GM23338 (cell line): Measurements from ENCODE around the gene TMEFF1. TPM values are rescaled to one million over a fixed set of nuclear protein-coding genes. Genes with fewer than 3 reads are reported as not detected.

Experiments
- ATAC-seq: fragments of 200-7000 bp; cut with Tn5 transposase; 3 replicates; pipeline ENCODE4 v1.9.1; 2020
- DNase-seq: peaks from one replicate; pipeline ENCODE4 v3.0.0-alpha.2; 2015; ENCODE audit warnings: low spot score
- H2AFZ ChIP-seq: fragments of 200-600 bp; sonication (generic); 2 replicates; pipeline ENCODE4 v1.8.0; 2016; ENCODE audit warnings: antibody characterized with exemption, mild to moderate bottlenecking, moderate library complexity
- H3F3A ChIP-seq: fragments of 200-600 bp; sonication (generic); replicated peaks from 2 replicates; pipeline ENCODE4 v1.8.0; 2017; ENCODE audit warnings: antibody characterized with exemption, mixed run types, low read depth
- H3K27ac ChIP-seq: fragments of 200-600 bp; sonication (generic); 2 replicates; pipeline ENCODE4 v1.6.1; 2016; ENCODE audit warnings: low read depth
- H3K27me3 ChIP-seq: fragments of 200-600 bp; sonication (generic); 2 replicates; pipeline ENCODE4 v1.8.0; 2016; ENCODE audit warnings: mild to moderate bottlenecking, mixed run types, moderate library complexity; ENCODE audit not compliant: insufficient read depth
- H3K36me3 ChIP-seq: fragments of 200-600 bp; sonication (generic); 2 replicates; pipeline ENCODE4 v1.8.0; 2016; ENCODE audit warnings: mild to moderate bottlenecking; ENCODE audit not compliant: insufficient read depth
- H3K4me1 ChIP-seq: fragments of 200-600 bp; sonication (generic); 2 replicates; pipeline ENCODE4 v1.8.0; 2016; ENCODE audit warnings: mild to moderate bottlenecking, moderate library complexity; ENCODE audit not compliant: insufficient read depth
- H3K4me2 ChIP-seq: fragments of 200-600 bp; sonication (generic); 2 replicates; pipeline ENCODE4 v1.7.1; 2017; ENCODE audit warnings: mixed run types
- H3K4me3 ChIP-seq: fragments of 200-600 bp; sonication (generic); 2 replicates; pipeline ENCODE4 v1.6.1; 2016; ENCODE audit warnings: mixed run types
- H3K79me2 ChIP-seq: fragments of 200-600 bp; sonication (generic); replicated peaks from 2 replicates; pipeline ENCODE4 v1.8.0; 2017; ENCODE audit warnings: mild to moderate bottlenecking; ENCODE audit not compliant: insufficient read depth
- H3K9me2 ChIP-seq: fragments of 200-600 bp; sonication (generic); 2 replicates; pipeline ENCODE4 v1.8.0; 2017; ENCODE audit not compliant: insufficient read depth
- H4K20me1 ChIP-seq: fragments of 200-600 bp; sonication (generic); replicated peaks from 2 replicates; pipeline ENCODE4 v1.8.0; 2017; ENCODE audit warnings: mild to moderate bottlenecking; ENCODE audit not compliant: insufficient read depth
- H3K27ac Mint-ChIP-seq: 2 replicates; pipeline ENCODE4 v1.8.0; 2020; ENCODE audit warnings: inconsistent platforms, mild to moderate bottlenecking, moderate library complexity, mixed read lengths
- H3K27me3 Mint-ChIP-seq: 3 replicates; pipeline ENCODE4 v1.8.0; 2022; ENCODE audit warnings: low read depth, mild to moderate bottlenecking, moderate library complexity, mixed read lengths, inconsistent platforms; ENCODE audit not compliant: insufficient read depth, poor library complexity
- H3K36me3 Mint-ChIP-seq: 3 replicates; pipeline ENCODE4 v1.8.0; 2021; ENCODE audit warnings: low read depth, mild to moderate bottlenecking, inconsistent platforms, moderate library complexity, mixed read lengths
- H3K4me1 Mint-ChIP-seq: 3 replicates; pipeline ENCODE4 v1.8.0; 2020; ENCODE audit warnings: mild to moderate bottlenecking, inconsistent platforms, mixed read lengths
- H3K4me3 Mint-ChIP-seq: 3 replicates; pipeline ENCODE4 v1.8.0; 2021; ENCODE audit warnings: moderate library complexity, mild to moderate bottlenecking, inconsistent platforms, mixed read lengths
- H3K9me3 Mint-ChIP-seq: 3 replicates; pipeline ENCODE4 v1.8.0; 2020; ENCODE audit warnings: moderate library complexity, mild to moderate bottlenecking, inconsistent platforms, mixed read lengths
- CREB1 ChIP-seq: fragments of 250-450 bp; sonication (Bioruptor Pico); IDR thresholded peaks from 2 replicates; pipeline ENCODE4 v1.5.0; 2020; ENCODE audit warnings: low read depth, mild to moderate bottlenecking, moderate library complexity
- CTCF ChIP-seq, 2 experiments: fragments of 200-600 bp in 1 of 2; sonication (generic) in 1 of 2; conservative IDR thresholded peaks; 2 replicates each; pipeline versions ENCODE4 v1.5.1 to v1.6.1; 2016 to 2017; ENCODE audit warnings: antibody characterized with exemption in 2 of 2, low read depth in 2 of 2, mild to moderate bottlenecking in 2 of 2, moderate library complexity in 1 of 2
- EZH2 ChIP-seq: fragments of 200-600 bp; sonication (generic); IDR thresholded peaks from one replicate; pipeline ENCODE4 v1.8.0; 2017; ENCODE audit warnings: antibody characterized with exemption, mild to moderate bottlenecking, low read depth; ENCODE audit not compliant: unreplicated experiment
- EZH2phosphoT487 ChIP-seq: fragments of 200-600 bp; sonication (generic); IDR thresholded peaks from one replicate; pipeline ENCODE4 v1.8.1; 2018; ENCODE audit warnings: antibody characterized with exemption; ENCODE audit not compliant: unreplicated experiment
- JUNB ChIP-seq: IDR thresholded peaks from one replicate; pipeline ENCODE4 v1.6.1; 2016; ENCODE audit warnings: antibody characterized with exemption; ENCODE audit not compliant: unreplicated experiment
- NANOG ChIP-seq: IDR thresholded peaks from 2 replicates; pipeline ENCODE4 v1.6.1; 2016; ENCODE audit warnings: antibody characterized with exemption, borderline replicate concordance
- POLR2AphosphoS5 ChIP-seq: IDR thresholded peaks from 2 replicates; pipeline ENCODE4 v1.6.1; 2016; ENCODE audit warnings: antibody characterized with exemption, low read depth
- REST ChIP-seq: IDR thresholded peaks from one replicate; pipeline ENCODE4 v1.6.1; 2018; ENCODE audit warnings: antibody characterized with exemption; ENCODE audit not compliant: unreplicated experiment
- STAT1 ChIP-seq: IDR thresholded peaks from one replicate; pipeline ENCODE4 v1.6.1; 2016; ENCODE audit warnings: antibody characterized with exemption; ENCODE audit not compliant: unreplicated experiment
- ZNF114 ChIP-seq: fragments of 250-450 bp; sonication (Bioruptor Pico); IDR thresholded peaks from 2 replicates; pipeline ENCODE4 v1.5.0; 2020; ENCODE audit warnings: mild to moderate bottlenecking, moderate library complexity
- ZNF331 ChIP-seq: fragments of 250-450 bp; sonication (Bioruptor Pico); IDR thresholded peaks from 2 replicates; pipeline ENCODE4 v1.5.0; 2020; ENCODE audit warnings: low read depth, mild to moderate bottlenecking, moderate library complexity
- polyA plus RNA-seq: library from polyadenylated mRNA; unstranded; fragments of >200 nt; fragmentation: Nextera tagmentation; extraction: Ambion mirVana; gene quantifications from 2 replicates; pipeline ENCODE4 v1.2.1, GENCODE V29; 2016
- total RNA-seq: library from RNA; depleted of rRNA; stranded (reverse); fragments of >200 nt; shearing (Covaris generic); gene quantifications from 2 replicates; pipeline ENCODE4 v1.2.3, GENCODE V29; 2014

The TMEFF1 gene
- total and polyA plus RNA-seq, 2 experiments from 2014 or later, result 6.6 to 85.2 TPM

GRCh38 chr9:100583014-100583802 lies 110.3 kb downstream of the TMEFF1 start:
- no peak overlapping the region for H3K27ac ChIP-seq
- Mint-ChIP-seq H3K27ac (no peak overlapping the region), H3K9me3 (no peaks in the 10 kb centered on the region), H3K36me3 (peaks cover 14% of the 10 kb centered on the region), H3K4me1 (no peaks in the 10 kb centered on the region), H3K27me3 (no peaks in the 10 kb centered on the region), H3K4me3 (no peak overlapping the region)
- no peak overlapping the region for H3K4me2 ChIP-seq
- ATAC-seq (no peak), DNase-seq (no peak)
- no peaks in the 10 kb centered on the region for H3K9me2 ChIP-seq
- no peaks in the 10 kb centered on the region; the same call in 1 of the 2 replicates for H4K20me1 ChIP-seq
- H3K4me3 ChIP-seq, result no peak overlapping the region
- H3F3A ChIP-seq, result no peaks in the 10 kb centered on the region
- TF ChIP-seq JUNB (no peak), NANOG (no peak), EZH2phosphoT487 (no peak), POLR2AphosphoS5 (no peak), CTCF (conservative IDR thresholded peaks at IDR 0.05; ENCODE audit: low read depth in 2 of 2) (no peak), ZNF114 (CRISPR knock-in tag) (no peak), REST (no peak), ZNF331 (CRISPR knock-in tag) (no peak), STAT1 (no peak)
- peaks cover 8% of the 10 kb centered on the region; the same call in 1 of the 2 replicates for H3K36me3 ChIP-seq
- no peaks in the 10 kb centered on the region for H3K79me2 ChIP-seq
- no peaks in the 10 kb centered on the region for H3K27me3 ChIP-seq
- no peak overlapping the region for H2AFZ ChIP-seq
- H3K4me1 ChIP-seq, result no peaks in the 10 kb centered on the region

GRCh38 chr9:100584951-100585350 lies 112.0 kb downstream of the TMEFF1 start:
- Histone ChIP-seq H3K79me2 (no peaks in the 10 kb centered on the region), H3K4me2 (no peak overlapping the region), H3K27me3 (no peaks in the 10 kb centered on the region), H4K20me1 (no peaks in the 10 kb centered on the region), H3K9me2 (no peaks in the 10 kb centered on the region), H3K27ac (no peak overlapping the region), H2AFZ (no peak overlapping the region), H3K4me1 (no peaks in the 10 kb centered on the region), H3F3A (no peaks in the 10 kb centered on the region), H3K36me3 (peaks cover 8% of the 10 kb centered on the region; the same call in 1 of the 2 replicates), H3K4me3 (no peak overlapping the region)
- TF ChIP-seq POLR2AphosphoS5 (no peak), STAT1 (no peak), EZH2 (no peak), CREB1 (CRISPR knock-in tag) (no peak), JUNB (no peak), EZH2phosphoT487 (no peak), ZNF114 (CRISPR knock-in tag) (no peak), REST (no peak)
- Mint-ChIP-seq H3K27ac (no peak overlapping the region), H3K36me3 (peaks cover 11% of the 10 kb centered on the region; the same call in 2 of the 3 replicates), H3K4me3 (no peak overlapping the region), H3K4me1 (no peaks in the 10 kb centered on the region), H3K27me3 (peaks cover 4% of the 10 kb centered on the region), H3K9me3 (no peaks in the 10 kb centered on the region)
- ATAC-seq (no peak), DNase-seq (no peak)
